C4-2B (cell line): ENCODE data around the gene GABRR3.

Experiments used
- ZFX ChIP-seq: fragments of 450-650 bp; IDR thresholded peaks from 2 replicates; pipeline ENCODE4 v1.6.1; 2017
- TF ChIP-seq, protein P1 (sequence below): fragments of 450-650 bp; conservative IDR thresholded peaks from 2 replicates; pipeline ENCODE4 v1.5.1; 2017; ENCODE audit warnings: mild to moderate bottlenecking

DNA sequence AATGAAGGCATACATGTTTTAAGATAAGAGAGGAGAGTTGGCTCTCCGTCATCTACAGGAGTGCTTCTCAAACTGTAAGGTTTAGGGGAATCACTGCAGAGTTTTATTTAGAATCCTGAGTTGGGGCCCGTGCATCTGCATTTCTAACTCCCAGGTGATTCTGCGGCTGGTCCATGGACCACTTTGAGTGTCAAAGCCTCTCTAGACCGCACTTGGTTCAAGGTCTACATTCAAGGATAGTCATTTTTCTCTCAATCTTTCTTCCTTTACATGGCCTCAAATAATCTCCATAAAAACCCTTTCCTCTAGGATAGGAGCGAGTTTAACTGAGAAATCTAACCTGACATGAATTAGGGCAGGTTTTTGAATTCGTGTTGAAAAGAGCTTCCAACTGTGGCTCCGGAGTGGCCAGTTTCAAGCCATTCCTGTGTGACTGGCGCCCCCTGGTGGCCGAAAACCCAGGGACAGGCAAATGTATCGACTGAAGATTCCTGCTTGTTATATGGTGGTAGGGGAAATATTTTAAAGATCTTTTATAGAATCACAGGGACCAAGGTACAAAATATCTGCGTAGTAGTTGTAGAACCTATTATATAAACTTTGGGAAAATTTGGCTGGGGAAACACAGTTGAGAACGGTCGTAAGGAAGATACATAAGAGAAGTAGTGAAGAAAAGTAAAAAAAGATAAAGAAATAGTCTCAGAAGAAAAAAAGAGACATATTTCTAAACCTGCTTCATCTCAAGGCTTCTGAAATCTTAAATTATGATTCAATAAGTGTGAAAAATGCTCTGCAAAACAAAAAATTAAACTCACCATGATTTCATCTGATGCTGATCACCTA, 11.9 kb downstream of the GABRR3 start:
- TF ChIP-seq, protein P1, sequence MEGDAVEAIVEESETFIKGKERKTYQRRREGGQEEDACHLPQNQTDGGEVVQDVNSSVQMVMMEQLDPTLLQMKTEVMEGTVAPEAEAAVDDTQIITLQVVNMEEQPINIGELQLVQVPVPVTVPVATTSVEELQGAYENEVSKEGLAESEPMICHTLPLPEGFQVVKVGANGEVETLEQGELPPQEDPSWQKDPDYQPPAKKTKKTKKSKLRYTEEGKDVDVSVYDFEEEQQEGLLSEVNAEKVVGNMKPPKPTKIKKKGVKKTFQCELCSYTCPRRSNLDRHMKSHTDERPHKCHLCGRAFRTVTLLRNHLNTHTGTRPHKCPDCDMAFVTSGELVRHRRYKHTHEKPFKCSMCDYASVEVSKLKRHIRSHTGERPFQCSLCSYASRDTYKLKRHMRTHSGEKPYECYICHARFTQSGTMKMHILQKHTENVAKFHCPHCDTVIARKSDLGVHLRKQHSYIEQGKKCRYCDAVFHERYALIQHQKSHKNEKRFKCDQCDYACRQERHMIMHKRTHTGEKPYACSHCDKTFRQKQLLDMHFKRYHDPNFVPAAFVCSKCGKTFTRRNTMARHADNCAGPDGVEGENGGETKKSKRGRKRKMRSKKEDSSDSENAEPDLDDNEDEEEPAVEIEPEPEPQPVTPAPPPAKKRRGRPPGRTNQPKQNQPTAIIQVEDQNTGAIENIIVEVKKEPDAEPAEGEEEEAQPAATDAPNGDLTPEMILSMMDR = peak; percentile 92
- no peak for TF ChIP-seq ZFX
